ENCODE results near the gene CFAP161.

DNA sequence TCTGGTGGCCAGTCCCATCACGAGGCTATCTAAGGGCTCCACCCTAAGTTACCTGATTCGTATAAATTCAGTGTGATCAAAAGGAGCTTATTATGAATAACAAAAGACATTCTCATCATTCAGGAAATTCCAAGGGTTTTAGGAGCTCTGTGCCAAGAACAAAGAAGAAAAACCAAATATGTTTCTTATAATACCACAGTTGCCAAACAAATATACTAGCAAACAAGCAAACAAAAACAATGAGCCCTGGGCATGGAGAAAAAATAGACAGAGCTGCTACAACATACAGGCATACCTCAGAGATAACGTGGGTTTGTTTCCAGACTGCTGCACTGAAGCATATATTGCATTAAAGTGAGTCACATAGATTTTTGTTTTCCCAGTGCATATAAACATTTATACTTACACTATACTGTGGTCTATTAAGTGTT lies 20.2 kb upstream of the CFAP161 start:
- TF ChIP-seq, protein P1, sequence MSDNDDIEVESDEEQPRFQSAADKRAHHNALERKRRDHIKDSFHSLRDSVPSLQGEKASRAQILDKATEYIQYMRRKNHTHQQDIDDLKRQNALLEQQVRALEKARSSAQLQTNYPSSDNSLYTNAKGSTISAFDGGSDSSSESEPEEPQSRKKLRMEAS (IDR thresholded peaks at IDR 0.05): no peak
- TF ChIP-seq, protein P2, sequence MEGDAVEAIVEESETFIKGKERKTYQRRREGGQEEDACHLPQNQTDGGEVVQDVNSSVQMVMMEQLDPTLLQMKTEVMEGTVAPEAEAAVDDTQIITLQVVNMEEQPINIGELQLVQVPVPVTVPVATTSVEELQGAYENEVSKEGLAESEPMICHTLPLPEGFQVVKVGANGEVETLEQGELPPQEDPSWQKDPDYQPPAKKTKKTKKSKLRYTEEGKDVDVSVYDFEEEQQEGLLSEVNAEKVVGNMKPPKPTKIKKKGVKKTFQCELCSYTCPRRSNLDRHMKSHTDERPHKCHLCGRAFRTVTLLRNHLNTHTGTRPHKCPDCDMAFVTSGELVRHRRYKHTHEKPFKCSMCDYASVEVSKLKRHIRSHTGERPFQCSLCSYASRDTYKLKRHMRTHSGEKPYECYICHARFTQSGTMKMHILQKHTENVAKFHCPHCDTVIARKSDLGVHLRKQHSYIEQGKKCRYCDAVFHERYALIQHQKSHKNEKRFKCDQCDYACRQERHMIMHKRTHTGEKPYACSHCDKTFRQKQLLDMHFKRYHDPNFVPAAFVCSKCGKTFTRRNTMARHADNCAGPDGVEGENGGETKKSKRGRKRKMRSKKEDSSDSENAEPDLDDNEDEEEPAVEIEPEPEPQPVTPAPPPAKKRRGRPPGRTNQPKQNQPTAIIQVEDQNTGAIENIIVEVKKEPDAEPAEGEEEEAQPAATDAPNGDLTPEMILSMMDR (IDR thresholded peaks at IDR 0.05; ENCODE audit: low read depth, low read length, missing input control): no peak
- TF ChIP-seq, protein P3, sequence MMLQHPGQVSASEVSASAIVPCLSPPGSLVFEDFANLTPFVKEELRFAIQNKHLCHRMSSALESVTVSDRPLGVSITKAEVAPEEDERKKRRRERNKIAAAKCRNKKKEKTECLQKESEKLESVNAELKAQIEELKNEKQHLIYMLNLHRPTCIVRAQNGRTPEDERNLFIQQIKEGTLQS (IDR thresholded peaks at IDR 0.05): no peak
- TF ChIP-seq HNF4G (IDR thresholded peaks at IDR 0.05) (no peak), RAD21 (IDR thresholded peaks at IDR 0.05) (no peak), YY1 (IDR thresholded peaks at IDR 0.05) (no peak), RXRA (IDR thresholded peaks at IDR 0.05) (no peak), JUND (IDR thresholded peaks at IDR 0.05) (no peak), GABPA (IDR thresholded peaks at IDR 0.05 in 1 of 2, conservative IDR thresholded peaks at IDR 0.05 in 1 of 2) (no peak), EGR1 (IDR thresholded peaks at IDR 0.05; ENCODE audit: low read depth in 2 of 2) (no peak), SP1 (IDR thresholded peaks at IDR 0.05) (no peak), HNF4A (conservative IDR thresholded peaks at IDR 0.05) (no peak)
- TF ChIP-seq, protein P4, sequence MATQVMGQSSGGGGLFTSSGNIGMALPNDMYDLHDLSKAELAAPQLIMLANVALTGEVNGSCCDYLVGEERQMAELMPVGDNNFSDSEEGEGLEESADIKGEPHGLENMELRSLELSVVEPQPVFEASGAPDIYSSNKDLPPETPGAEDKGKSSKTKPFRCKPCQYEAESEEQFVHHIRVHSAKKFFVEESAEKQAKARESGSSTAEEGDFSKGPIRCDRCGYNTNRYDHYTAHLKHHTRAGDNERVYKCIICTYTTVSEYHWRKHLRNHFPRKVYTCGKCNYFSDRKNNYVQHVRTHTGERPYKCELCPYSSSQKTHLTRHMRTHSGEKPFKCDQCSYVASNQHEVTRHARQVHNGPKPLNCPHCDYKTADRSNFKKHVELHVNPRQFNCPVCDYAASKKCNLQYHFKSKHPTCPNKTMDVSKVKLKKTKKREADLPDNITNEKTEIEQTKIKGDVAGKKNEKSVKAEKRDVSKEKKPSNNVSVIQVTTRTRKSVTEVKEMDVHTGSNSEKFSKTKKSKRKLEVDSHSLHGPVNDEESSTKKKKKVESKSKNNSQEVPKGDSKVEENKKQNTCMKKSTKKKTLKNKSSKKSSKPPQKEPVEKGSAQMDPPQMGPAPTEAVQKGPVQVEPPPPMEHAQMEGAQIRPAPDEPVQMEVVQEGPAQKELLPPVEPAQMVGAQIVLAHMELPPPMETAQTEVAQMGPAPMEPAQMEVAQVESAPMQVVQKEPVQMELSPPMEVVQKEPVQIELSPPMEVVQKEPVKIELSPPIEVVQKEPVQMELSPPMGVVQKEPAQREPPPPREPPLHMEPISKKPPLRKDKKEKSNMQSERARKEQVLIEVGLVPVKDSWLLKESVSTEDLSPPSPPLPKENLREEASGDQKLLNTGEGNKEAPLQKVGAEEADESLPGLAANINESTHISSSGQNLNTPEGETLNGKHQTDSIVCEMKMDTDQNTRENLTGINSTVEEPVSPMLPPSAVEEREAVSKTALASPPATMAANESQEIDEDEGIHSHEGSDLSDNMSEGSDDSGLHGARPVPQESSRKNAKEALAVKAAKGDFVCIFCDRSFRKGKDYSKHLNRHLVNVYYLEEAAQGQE (IDR thresholded peaks at IDR 0.05): no peak

All from liver (tissue), 3 donors.